Left lung (tissue), 10 donors: Measurements from ENCODE around the gene C22orf31. TPM values are rescaled to one million over a fixed set of nuclear protein-coding genes. Genes with fewer than 3 reads are reported as not detected.

Experiments
- ATAC-seq: fragments of 200-7000 bp; cut with Tn5 transposase; one replicate; pipeline ENCODE4 v1.9.1; 2020; ENCODE audit warnings: moderate library complexity
- DNase-seq, 4 donors: peaks; one replicate each; pipeline ENCODE4 v3.0.0-alpha.2; 2013 to 2020
- H3K27ac ChIP-seq, 2 donors: fragments of 200-600 bp; sonication (generic) in 1 of 2; one replicate each; pipeline versions ENCODE4 v1.5.0 to v1.8.0; 2020 to 2021
- H3K27me3 ChIP-seq, 2 donors: fragments of 200-600 bp; sonication (generic) in 1 of 2; one replicate each; pipeline versions ENCODE4 v1.5.0 to v1.8.0; 2020 to 2021
- H3K36me3 ChIP-seq, 2 donors: fragments of 200-600 bp; sonication (generic) in 1 of 2; one replicate each; pipeline versions ENCODE4 v1.5.0 to v1.8.0; 2020 to 2021
- H3K4me1 ChIP-seq, 2 donors: fragments of 200-600 bp; one replicate each; pipeline ENCODE4 v1.8.0; 2021
- H3K4me3 ChIP-seq, 2 donors: fragments of 200-600 bp; sonication (generic) in 1 of 2; one replicate each; pipeline versions ENCODE4 v1.5.0 to v1.8.0; 2020 to 2021; ENCODE audit warnings: mild to moderate bottlenecking in 1 of 2
- H3K9me3 ChIP-seq, 2 donors: fragments of 200-600 bp; sonication (generic) in 1 of 2; one replicate each; pipeline versions ENCODE4 v1.5.0 to v1.8.0; 2020 to 2021
- intact Hi-C, 2 donors: fragments of 100-400 bp; cut with DNase I; formaldehyde crosslinking; loops; one replicate each; pipeline versions ENCODE4 v1.11.2 to v1.14.2; 2022
- polyA plus RNA-seq, 6 donors: library from polyadenylated mRNA; unstranded; fragments of 120-200 nt; gene quantifications; one replicate each; pipeline ENCODE4 v1.2.1, GENCODE V29; 2013; ENCODE audit not compliant: insufficient read length in 6 of 6
- total RNA-seq, 2 donors: library from RNA; stranded (reverse); fragmentation: NEBNext Ultra II Directional; extraction: Animal tissue kit (Norgen Biotek cat#: 25700); gene quantifications; one replicate each; pipeline ENCODE4 v1.2.1, GENCODE V29; 2021
- TF ChIP-seq, protein P1 (sequence below), 2 donors: fragments of 200-600 bp; sonication (generic) in 1 of 2; IDR thresholded peaks; one replicate each; pipeline versions ENCODE4 v1.5.0 to v1.8.0; 2021; ENCODE audit warnings: antibody characterized with exemption in 2 of 2
- donor health status: DM: no; HTN: yes; CAD: no.
- donor health status: DM: no; HTN: no; CAD: no.

C22orf31 gene
- total and polyA plus RNA-seq, 8 donors: 0.29 to 1.6 (median 1.1) TPM; not detected in 1

DNA sequence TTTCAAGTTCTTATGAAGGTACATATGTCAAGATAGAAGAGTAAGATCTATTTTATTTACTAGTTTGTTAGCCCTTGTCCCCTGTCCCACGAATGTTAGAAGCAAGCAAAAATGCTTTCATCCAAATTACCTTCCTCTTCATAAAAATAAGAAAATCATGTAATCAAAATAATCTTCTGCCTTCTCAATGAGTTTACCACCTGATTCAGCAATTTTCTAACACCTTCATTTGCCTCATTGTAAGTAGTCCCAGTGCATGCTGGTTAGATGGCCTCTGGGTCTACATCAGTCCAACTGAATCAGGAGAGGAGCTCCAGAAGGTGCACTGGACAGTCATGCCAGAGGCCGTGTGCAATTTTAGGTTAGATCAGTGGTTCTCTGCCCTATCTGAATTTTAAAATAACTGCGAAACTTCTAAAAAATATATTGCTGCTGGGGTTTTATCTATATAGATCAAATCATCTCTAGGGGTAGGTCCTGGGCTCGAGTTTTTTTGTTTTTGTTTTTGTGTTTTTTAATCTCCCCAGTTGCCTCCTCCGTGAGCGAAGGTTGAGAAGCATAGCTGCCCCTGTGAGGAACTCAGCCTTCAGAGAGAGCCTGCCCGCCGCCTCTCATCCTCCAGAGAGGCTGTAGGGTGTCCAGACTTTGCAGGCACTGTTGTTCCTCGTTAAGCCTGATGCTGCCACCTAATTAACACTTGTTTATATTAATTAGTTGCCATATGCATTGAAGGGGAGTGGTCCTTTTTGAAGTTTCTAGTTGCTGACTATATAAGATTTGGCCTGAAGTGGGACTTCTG lies 32.2 kb downstream of the C22orf31 start:
- TF ChIP-seq, protein P1, sequence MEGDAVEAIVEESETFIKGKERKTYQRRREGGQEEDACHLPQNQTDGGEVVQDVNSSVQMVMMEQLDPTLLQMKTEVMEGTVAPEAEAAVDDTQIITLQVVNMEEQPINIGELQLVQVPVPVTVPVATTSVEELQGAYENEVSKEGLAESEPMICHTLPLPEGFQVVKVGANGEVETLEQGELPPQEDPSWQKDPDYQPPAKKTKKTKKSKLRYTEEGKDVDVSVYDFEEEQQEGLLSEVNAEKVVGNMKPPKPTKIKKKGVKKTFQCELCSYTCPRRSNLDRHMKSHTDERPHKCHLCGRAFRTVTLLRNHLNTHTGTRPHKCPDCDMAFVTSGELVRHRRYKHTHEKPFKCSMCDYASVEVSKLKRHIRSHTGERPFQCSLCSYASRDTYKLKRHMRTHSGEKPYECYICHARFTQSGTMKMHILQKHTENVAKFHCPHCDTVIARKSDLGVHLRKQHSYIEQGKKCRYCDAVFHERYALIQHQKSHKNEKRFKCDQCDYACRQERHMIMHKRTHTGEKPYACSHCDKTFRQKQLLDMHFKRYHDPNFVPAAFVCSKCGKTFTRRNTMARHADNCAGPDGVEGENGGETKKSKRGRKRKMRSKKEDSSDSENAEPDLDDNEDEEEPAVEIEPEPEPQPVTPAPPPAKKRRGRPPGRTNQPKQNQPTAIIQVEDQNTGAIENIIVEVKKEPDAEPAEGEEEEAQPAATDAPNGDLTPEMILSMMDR (IDR thresholded peaks at IDR 0.05): no peak
- intact Hi-C loops: no loop called here
- H3K9me3 ChIP-seq: no peaks in the 10 kb centered on the region
- H3K4me1 ChIP-seq: peaks cover 15 to 36% of the 10 kb centered on the region in 2 donors
- no peak for DNase-seq
- ATAC-seq: no peak
- H3K27me3 ChIP-seq: peaks cover 0 to 36% of the 10 kb centered on the region in 2 donors
- no peak overlapping the region for H3K4me3 ChIP-seq
- peak overlapping the region; percentile 81 to 95 for H3K27ac ChIP-seq
- no peaks in the 10 kb centered on the region for H3K36me3 ChIP-seq

- peaks cover 0 to 36% of the 10 kb centered on the region in 2 donors for H3K27me3 ChIP-seq
- no peak for ATAC-seq
- H3K4me1 ChIP-seq: peaks cover 15 to 41% of the 10 kb centered on the region in 2 donors
- H3K27ac ChIP-seq: no peak overlapping the region
- no peaks in the 10 kb centered on the region for H3K36me3 ChIP-seq
- H3K4me3 ChIP-seq: no peak overlapping the region
- TF ChIP-seq, protein P1 (IDR thresholded peaks at IDR 0.05): no peak
- DNase-seq: no peak
- no peaks in the 10 kb centered on the region for H3K9me3 ChIP-seq
- intact Hi-C loops: no loop called here
Measured at GRCh38 chr22:29028468-29028867, 33.2 kb downstream of the C22orf31 start.

- ATAC-seq (no peak), DNase-seq (no peak)
- no peaks in the 10 kb centered on the region for H3K36me3 ChIP-seq
- intact Hi-C loops: no loop called here
- peaks cover 6 to 31% of the 10 kb centered on the region in 2 donors for H3K4me1 ChIP-seq
- H3K27me3 ChIP-seq: peaks cover 0 to 30% of the 10 kb centered on the region in 2 donors
- no peak overlapping the region for H3K4me3 ChIP-seq
- no peak overlapping the region for H3K27ac ChIP-seq
- no peaks in the 10 kb centered on the region for H3K9me3 ChIP-seq
- TF ChIP-seq, protein P1 (IDR thresholded peaks at IDR 0.05): no peak
Measured at GRCh38 chr22:29026579-29026978, 35.1 kb downstream of the C22orf31 start.

GRCh38 chr22:29023172-29023796 lies 38.3 kb downstream of the C22orf31 start:
- no peak for DNase-seq
- intact Hi-C loops: no loop called here
- Histone ChIP-seq H3K4me1 (peaks cover 0 to 11% of the 10 kb centered on the region in 2 donors), H3K27me3 (no peaks in the 10 kb centered on the region), H3K4me3 (no peak overlapping the region), H3K36me3 (no peaks in the 10 kb centered on the region), H3K27ac (peak overlapping the region in 1 of 2 donors; percentile 1), H3K9me3 (no peaks in the 10 kb centered on the region)
- TF ChIP-seq, protein P1 (IDR thresholded peaks at IDR 0.05): no peak
- peak; percentile 26 for ATAC-seq

DNA sequence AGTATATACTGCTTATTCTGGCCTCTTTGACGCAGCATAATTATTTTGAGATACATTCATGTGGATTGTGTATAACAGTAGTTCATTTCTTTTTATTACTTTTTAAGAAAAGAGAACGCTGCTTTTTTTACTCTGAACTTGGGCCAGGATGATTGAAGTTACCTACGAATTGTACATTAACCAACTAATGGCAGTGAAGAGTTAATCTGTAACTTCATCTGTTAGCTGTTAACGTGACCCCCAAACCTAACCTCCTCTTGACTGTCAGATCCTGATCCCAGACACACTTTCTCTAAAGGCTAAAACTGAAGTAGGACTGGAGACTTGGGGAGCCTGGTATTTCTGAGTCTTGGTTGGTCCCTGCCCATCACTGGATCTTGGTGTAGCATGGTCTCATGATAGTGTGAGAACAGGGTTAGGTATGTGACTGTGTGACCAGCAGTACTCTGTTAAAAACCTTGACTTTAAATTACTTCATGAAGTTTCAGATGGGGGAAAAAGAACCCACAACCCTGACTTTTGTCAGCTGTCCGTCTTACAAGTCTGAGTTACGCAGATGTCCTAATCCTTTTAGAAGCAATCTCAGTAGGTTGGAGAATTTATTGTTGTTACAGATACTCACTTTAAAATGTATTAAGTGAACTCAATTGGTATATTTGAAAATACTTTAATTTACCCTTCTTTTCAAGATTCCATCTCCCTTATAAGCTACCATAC lies 39.4 kb downstream of the C22orf31 start:
- no peaks in the 10 kb centered on the region for H3K36me3 ChIP-seq
- no peak overlapping the region for H3K4me3 ChIP-seq
- no peak overlapping the region for H3K27ac ChIP-seq
- H3K27me3 ChIP-seq: no peaks in the 10 kb centered on the region
- ATAC-seq: no peak
- no peaks in the 10 kb centered on the region for H3K9me3 ChIP-seq
- peaks cover 0 to 11% of the 10 kb centered on the region in 2 donors for H3K4me1 ChIP-seq
- TF ChIP-seq, protein P1 (IDR thresholded peaks at IDR 0.05): no peak
- no peak for DNase-seq
- intact Hi-C loops: no loop called here
